HepG2 (cell line): ENCODE measurements around the gene TAS2R19. TPM values are rescaled to one million over a fixed set of nuclear protein-coding genes. Genes with fewer than 3 reads are reported as not detected.

ENCODE experiments used
- ATF1 ChIP-seq: IDR thresholded peaks from 2 replicates; pipeline ENCODE4 v1.6.1; 2016; ENCODE audit warnings: mild to moderate bottlenecking, control low read depth
- ATRX ChIP-seq: sonication (generic); formaldehyde crosslinking; IDR thresholded peaks from 2 replicates; pipeline ENCODE4 v1.4.0; 2020; ENCODE audit warnings: missing genetic modification reagents, borderline replicate concordance
- E2F5 ChIP-seq: sonication (generic); formaldehyde crosslinking; conservative IDR thresholded peaks from 2 replicates; pipeline ENCODE4 v1.4.0; 2020; ENCODE audit warnings: missing genetic modification reagents
- GLI4 ChIP-seq: sonication (generic); formaldehyde crosslinking; IDR thresholded peaks from 2 replicates; pipeline ENCODE4 v1.5.1; 2020; ENCODE audit warnings: missing genetic modification reagents, mild to moderate bottlenecking, moderate library complexity, borderline replicate concordance
- REST ChIP-seq, 2 experiments: IDR thresholded peaks; 2 replicates each; pipeline ENCODE4 v1.6.1; 2011 to 2012; ENCODE audit warnings: low read length in 2 of 2, borderline replicate concordance in 1 of 2, low read depth in 1 of 2, mild to moderate bottlenecking in 1 of 2, moderate library complexity in 1 of 2
- ZNF205 ChIP-seq: IDR thresholded peaks from 2 replicates; pipeline ENCODE4 v1.6.1; 2018; ENCODE audit warnings: missing biosample characterization, missing genetic modification reagents
- ZNF256 ChIP-seq: sonication (generic); formaldehyde crosslinking; conservative IDR thresholded peaks from 2 replicates; pipeline ENCODE4 v1.4.0; 2020; ENCODE audit warnings: missing genetic modification reagents
- ZNF781 ChIP-seq: sonication (generic); formaldehyde crosslinking; IDR thresholded peaks from 2 replicates; pipeline ENCODE4 v1.5.1; 2020; ENCODE audit warnings: borderline replicate concordance, mild to moderate bottlenecking, missing genetic modification reagents; ENCODE audit errors: not compliant biosample characterization
- polyA plus RNA-seq, 8 experiments: library from polyadenylated mRNA; depleted of rRNA in 3 of 8; stranded (reverse) in 7 of 8; unstranded in 1 of 8; fragments of >200 nt; fragmentation: Illumina TruSeq in 4 of 8; extraction: Trizol in 4 of 8; gene quantifications; 2 replicates each; pipeline versions ENCODE4 v1.2.1 to v1.2.3, GENCODE V29; 2011 to 2016; ENCODE audit warnings: low read depth in 4 of 8, missing spikeins in 1 of 8, mixed read lengths in 1 of 8; ENCODE audit not compliant: insufficient read depth in 1 of 8
- total RNA-seq, 5 experiments: library from RNA; depleted of rRNA; stranded (reverse); fragments of >200 nt; fragmentation: Illumina TruSeq; extraction: Trizol; gene quantifications; 2 replicates each; pipeline ENCODE4 v1.2.3, GENCODE V29; 2016; ENCODE audit warnings: low read depth in 1 of 5
- TF ChIP-seq, protein P1 (sequence below): sonication (generic); formaldehyde crosslinking; conservative IDR thresholded peaks from 2 replicates; pipeline ENCODE4 v1.8.0; 2022; ENCODE audit warnings: missing genetic modification reagents
- TF ChIP-seq, protein P2 (sequence below): sonication (generic); formaldehyde crosslinking; IDR thresholded peaks from 2 replicates; pipeline ENCODE4 v1.8.0; 2022; ENCODE audit warnings: missing genetic modification reagents, mild to moderate bottlenecking, moderate library complexity, borderline replicate concordance
- TF ChIP-seq, protein P3 (sequence below): fragments of 450-650 bp; IDR thresholded peaks from 2 replicates; pipeline ENCODE4 v1.6.1; 2017

TAS2R19 gene
- total and polyA plus RNA-seq, 2 of the 13 experiments (the other 11 are each of a cell fraction or from before 2014, with no cell fraction given): 0.62 to 5.3 TPM

DNA sequence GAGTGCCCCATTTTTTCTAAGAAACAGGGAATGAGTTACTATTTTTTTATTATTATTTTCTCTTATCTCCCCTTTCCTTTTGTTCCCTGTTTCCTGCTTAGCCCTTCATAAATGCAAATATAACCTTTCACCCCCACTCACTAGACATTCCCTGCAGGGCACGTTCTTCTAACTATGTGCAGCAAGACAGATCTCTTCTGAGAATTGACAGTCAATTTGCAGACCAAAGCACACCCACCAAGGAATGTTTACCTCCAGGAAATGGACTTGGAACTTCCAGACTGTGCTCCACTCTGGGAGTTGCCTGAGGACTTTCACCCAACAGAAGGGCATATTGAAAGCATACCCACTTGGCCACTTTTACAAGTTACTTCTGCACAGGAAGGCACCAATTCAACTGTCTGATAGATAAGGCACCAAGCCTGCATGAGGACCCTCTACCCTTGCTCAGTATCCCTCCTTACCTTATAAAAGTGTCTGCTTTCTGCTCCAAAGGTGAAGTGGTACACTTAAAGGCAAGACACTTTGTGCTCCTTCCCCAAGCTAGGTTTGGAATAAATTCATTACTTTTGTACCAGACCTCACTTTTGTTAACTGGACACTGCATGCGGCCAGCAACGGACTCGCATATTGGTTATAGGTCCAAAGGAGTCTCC, 6.5 kb downstream of the TAS2R19 start (continued):
- TF ChIP-seq ZNF781 (no peak), ATRX (no peak), ATF1 (0 out of 2 replicates have a peak, but pooled peaks have one; percentile 13), REST (IDR thresholded peaks at IDR 0.05; ENCODE audit: borderline replicate concordance in 1 of 2, low read depth in 1 of 2, low read length in 2 of 2) (peak in 1 of 2 experiments; percentile 42; a peak in 1 of 4 replicates), E2F5 (CRISPR knock-in tag) (no peak), GLI4 (CRISPR knock-in tag) (no peak), ZNF205 (CRISPR knock-in tag) (no peak), ZNF256 (CRISPR knock-in tag) (no peak)
- TF ChIP-seq, protein P1, sequence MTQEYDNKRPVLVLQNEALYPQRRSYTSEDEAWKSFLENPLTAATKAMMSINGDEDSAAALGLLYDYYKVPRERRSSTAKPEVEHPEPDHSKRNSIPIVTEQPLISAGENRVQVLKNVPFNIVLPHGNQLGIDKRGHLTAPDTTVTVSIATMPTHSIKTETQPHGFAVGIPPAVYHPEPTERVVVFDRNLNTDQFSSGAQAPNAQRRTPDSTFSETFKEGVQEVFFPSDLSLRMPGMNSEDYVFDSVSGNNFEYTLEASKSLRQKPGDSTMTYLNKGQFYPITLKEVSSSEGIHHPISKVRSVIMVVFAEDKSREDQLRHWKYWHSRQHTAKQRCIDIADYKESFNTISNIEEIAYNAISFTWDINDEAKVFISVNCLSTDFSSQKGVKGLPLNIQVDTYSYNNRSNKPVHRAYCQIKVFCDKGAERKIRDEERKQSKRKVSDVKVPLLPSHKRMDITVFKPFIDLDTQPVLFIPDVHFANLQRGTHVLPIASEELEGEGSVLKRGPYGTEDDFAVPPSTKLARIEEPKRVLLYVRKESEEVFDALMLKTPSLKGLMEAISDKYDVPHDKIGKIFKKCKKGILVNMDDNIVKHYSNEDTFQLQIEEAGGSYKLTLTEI (CRISPR knock-in tag): no peak
- TF ChIP-seq, protein P2, sequence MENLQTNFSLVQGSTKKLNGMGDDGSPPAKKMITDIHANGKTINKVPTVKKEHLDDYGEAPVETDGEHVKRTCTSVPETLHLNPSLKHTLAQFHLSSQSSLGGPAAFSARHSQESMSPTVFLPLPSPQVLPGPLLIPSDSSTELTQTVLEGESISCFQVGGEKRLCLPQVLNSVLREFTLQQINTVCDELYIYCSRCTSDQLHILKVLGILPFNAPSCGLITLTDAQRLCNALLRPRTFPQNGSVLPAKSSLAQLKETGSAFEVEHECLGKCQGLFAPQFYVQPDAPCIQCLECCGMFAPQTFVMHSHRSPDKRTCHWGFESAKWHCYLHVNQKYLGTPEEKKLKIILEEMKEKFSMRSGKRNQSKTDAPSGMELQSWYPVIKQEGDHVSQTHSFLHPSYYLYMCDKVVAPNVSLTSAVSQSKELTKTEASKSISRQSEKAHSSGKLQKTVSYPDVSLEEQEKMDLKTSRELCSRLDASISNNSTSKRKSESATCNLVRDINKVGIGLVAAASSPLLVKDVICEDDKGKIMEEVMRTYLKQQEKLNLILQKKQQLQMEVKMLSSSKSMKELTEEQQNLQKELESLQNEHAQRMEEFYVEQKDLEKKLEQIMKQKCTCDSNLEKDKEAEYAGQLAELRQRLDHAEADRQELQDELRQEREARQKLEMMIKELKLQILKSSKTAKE: peak; percentile 34; the same call in 1 of the 2 replicates
- TF ChIP-seq, protein P3, sequence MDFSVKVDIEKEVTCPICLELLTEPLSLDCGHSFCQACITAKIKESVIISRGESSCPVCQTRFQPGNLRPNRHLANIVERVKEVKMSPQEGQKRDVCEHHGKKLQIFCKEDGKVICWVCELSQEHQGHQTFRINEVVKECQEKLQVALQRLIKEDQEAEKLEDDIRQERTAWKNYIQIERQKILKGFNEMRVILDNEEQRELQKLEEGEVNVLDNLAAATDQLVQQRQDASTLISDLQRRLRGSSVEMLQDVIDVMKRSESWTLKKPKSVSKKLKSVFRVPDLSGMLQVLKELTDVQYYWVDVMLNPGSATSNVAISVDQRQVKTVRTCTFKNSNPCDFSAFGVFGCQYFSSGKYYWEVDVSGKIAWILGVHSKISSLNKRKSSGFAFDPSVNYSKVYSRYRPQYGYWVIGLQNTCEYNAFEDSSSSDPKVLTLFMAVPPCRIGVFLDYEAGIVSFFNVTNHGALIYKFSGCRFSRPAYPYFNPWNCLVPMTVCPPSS: no peak
